OCI-LY7 (cell line): ENCODE results near the gene NCF2.

Experiments used
- EZH2phosphoT487 ChIP-seq: fragments of 200-600 bp; sonication (generic); IDR thresholded peaks from 2 replicates; pipeline ENCODE4 v1.6.1; 2018; ENCODE audit warnings: low read depth, borderline replicate concordance, mild to moderate bottlenecking, mixed run types, antibody characterized with exemption, low read length, moderate library complexity, mixed read lengths
- TF ChIP-seq, protein P1 (sequence below): fragments of 200-600 bp; sonication (generic); conservative IDR thresholded peaks from 2 replicates; pipeline ENCODE4 v1.5.1; 2014; ENCODE audit warnings: mild to moderate bottlenecking, antibody characterized with exemption, low read length, moderate library complexity, mixed read lengths

DNA sequence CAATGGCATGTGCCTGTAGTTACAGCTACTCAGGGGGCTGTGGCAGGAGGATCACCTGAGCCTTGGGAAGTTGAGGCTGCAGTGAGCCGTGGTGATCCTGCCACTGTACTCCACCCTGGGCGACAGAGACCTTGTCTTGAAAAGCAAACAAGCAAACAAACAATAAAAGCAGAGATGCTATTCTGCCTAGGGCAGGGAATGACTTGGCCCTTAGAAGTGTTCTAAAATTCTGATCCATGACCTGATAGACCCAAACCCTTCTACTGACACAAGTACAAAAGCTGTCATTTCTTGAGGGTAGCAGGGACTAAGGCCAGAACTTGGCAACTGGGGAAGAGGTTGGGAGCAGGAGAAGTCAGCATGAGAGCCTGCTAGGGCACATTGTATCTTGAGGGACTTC, 15.6 kb upstream of the NCF2 start:
- TF ChIP-seq, protein P1, sequence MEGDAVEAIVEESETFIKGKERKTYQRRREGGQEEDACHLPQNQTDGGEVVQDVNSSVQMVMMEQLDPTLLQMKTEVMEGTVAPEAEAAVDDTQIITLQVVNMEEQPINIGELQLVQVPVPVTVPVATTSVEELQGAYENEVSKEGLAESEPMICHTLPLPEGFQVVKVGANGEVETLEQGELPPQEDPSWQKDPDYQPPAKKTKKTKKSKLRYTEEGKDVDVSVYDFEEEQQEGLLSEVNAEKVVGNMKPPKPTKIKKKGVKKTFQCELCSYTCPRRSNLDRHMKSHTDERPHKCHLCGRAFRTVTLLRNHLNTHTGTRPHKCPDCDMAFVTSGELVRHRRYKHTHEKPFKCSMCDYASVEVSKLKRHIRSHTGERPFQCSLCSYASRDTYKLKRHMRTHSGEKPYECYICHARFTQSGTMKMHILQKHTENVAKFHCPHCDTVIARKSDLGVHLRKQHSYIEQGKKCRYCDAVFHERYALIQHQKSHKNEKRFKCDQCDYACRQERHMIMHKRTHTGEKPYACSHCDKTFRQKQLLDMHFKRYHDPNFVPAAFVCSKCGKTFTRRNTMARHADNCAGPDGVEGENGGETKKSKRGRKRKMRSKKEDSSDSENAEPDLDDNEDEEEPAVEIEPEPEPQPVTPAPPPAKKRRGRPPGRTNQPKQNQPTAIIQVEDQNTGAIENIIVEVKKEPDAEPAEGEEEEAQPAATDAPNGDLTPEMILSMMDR: no peak
- TF ChIP-seq EZH2phosphoT487: no peak
